OCI-LY7 (cell line): ENCODE measurements around the gene DNER. TPM values are rescaled to one million over a fixed set of nuclear protein-coding genes. Genes with fewer than 3 reads are reported as not detected.

Source experiments
- BruUV-seq: library from RNA; stranded (reverse); fragments of 400-500 nt; replicated peaks from 2 replicates; lab custom pipeline; 2021; lab: Mats Ljungman, UMichigan
- CTCF ChIA-PET: fragments of 300-600 bp; sonication (Branson Sonifier 250); formaldehyde crosslinking; loops from one replicate; lab custom pipeline; 2022; ENCODE audit warnings: antibody characterized with exemption; ENCODE audit not compliant: unreplicated experiment; lab: Charles Lee
- POLR2A ChIA-PET: fragments of 300-600 bp; sonication (Branson Sonifier 250); formaldehyde crosslinking; loops from one replicate; lab custom pipeline; 2022; ENCODE audit warnings: antibody characterized with exemption; lab: Charles Lee
- DNase-seq: peaks from one replicate; pipeline ENCODE4 v3.0.0-alpha.2; 2015; ENCODE audit warnings: low spot score
- H2AFZ ChIP-seq: fragments of 200-600 bp; sonication (generic), shearing (Covaris generic); 2 replicates; pipeline ENCODE4 v1.6.1; 2014; ENCODE audit warnings: mild to moderate bottlenecking, antibody characterized with exemption, low read length, moderate library complexity
- H3K27ac ChIP-seq: fragments of 200-600 bp; sonication (generic); 2 replicates; pipeline ENCODE4 v1.5.1; 2014; ENCODE audit warnings: mixed run types, low read depth, mild to moderate bottlenecking, moderate library complexity, low read length, inconsistent platforms; ENCODE audit not compliant: poor library complexity, severe bottlenecking
- H3K36me3 ChIP-seq: fragments of 200-600 bp; sonication (generic); 2 replicates; pipeline ENCODE4 v1.6.1; 2014; ENCODE audit warnings: mild to moderate bottlenecking, antibody characterized with exemption, low read length, moderate library complexity, mixed read lengths; ENCODE audit not compliant: insufficient read depth
- H3K4me1 ChIP-seq: fragments of 200-600 bp; sonication (generic); 2 replicates; pipeline ENCODE4 v1.5.1; 2014; ENCODE audit warnings: mild to moderate bottlenecking, low read length; ENCODE audit not compliant: insufficient read depth, poor library complexity, severe bottlenecking
- H3K4me2 ChIP-seq: fragments of 200-600 bp; sonication (generic); 2 replicates; pipeline ENCODE4 v1.6.1; 2014; ENCODE audit warnings: mild to moderate bottlenecking, low read length
- H3K4me3 ChIP-seq: fragments of 200-600 bp; sonication (generic); 2 replicates; pipeline ENCODE4 v1.5.1; 2014; ENCODE audit warnings: mild to moderate bottlenecking, low read depth, low read length; ENCODE audit not compliant: poor library complexity, severe bottlenecking
- H3K79me2 ChIP-seq: fragments of 200-600 bp; sonication (generic); 2 replicates; pipeline ENCODE4 v1.6.1; 2016; ENCODE audit warnings: low read depth, mild to moderate bottlenecking, low read length, moderate library complexity, mixed read lengths; ENCODE audit not compliant: insufficient read depth
- H3K9me2 ChIP-seq: fragments of 200-600 bp; sonication (generic); 2 replicates; pipeline ENCODE4 v1.6.1; 2016; ENCODE audit warnings: mild to moderate bottlenecking, low read length, mixed read lengths; ENCODE audit not compliant: insufficient read depth
- H3K9me3 ChIP-seq: fragments of 200-600 bp; sonication (generic); 2 replicates; pipeline ENCODE4 v1.6.1; 2014; ENCODE audit warnings: mild to moderate bottlenecking, mixed run types, low read length, mixed read lengths
- H4K20me1 ChIP-seq: fragments of 200-600 bp; sonication (generic); 2 replicates; pipeline ENCODE4 v1.6.1; 2014; ENCODE audit warnings: mild to moderate bottlenecking, antibody characterized with exemption, low read length, moderate library complexity, mixed read lengths; ENCODE audit not compliant: insufficient read depth
- EZH2phosphoT487 ChIP-seq: fragments of 200-600 bp; sonication (generic); IDR thresholded peaks from 2 replicates; pipeline ENCODE4 v1.6.1; 2018; ENCODE audit warnings: low read depth, borderline replicate concordance, mild to moderate bottlenecking, mixed run types, antibody characterized with exemption, low read length, moderate library complexity, mixed read lengths
- intact Hi-C: fragments of 100-400 bp; cut with micrococcal nuclease; formaldehyde crosslinking; loops from one replicate; pipeline ENCODE4 v1.10.0; 2022; ENCODE audit not compliant: unreplicated experiment
- total RNA-seq, 2 experiments: library from RNA; depleted of rRNA in 1 of 2; stranded (reverse); fragments of >200 nt in 1 of 2; shearing (Covaris generic) in 1 of 2; gene quantifications; 2 replicates each; pipeline ENCODE4 v1.2.3, GENCODE V29; 2014 to 2022
- TF ChIP-seq, protein P1 (sequence below): fragments of 200-600 bp; sonication (generic); conservative IDR thresholded peaks from 2 replicates; pipeline ENCODE4 v1.5.1; 2014; ENCODE audit warnings: mild to moderate bottlenecking, antibody characterized with exemption, low read length, moderate library complexity, mixed read lengths

DNER gene
- total RNA-seq, 2 experiments from 2014 or later = not detected

DNA sequence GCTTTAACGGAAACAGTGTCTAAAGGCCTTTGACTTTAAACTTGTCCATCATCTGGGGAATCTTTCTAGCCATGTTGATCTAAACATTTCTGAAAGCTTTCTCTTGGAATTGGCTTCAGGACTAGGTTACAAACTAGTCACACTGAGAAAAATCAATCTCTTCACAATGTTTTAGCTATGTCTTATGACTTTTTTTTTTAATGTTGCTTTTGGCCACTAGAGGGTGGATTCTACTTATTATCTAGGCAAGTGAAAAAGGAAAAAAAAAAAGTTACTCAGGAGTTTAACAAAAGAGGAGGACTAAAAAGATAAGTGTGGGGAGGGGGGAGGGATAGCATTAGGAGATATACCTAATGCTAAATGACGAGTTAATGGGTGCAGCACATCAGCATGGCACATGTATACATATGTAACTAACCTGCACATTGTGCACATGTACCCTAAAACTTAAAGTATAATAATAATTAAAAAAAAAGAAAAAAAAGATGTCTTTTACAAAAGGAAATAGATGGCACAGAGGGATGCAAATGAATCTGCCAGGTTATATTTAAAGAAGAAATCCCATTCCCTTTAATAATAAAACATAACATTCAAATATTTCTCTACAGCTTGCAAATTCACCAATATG lies 282.9 kb downstream of the DNER start:
- no peaks in the 10 kb centered on the region for H4K20me1 ChIP-seq
- POLR2A ChIA-PET = interaction anchor here (0.6 kb wide), 1 partner anchor 27 kb away, joined by 3 read pairs; no protein-coding TSS in a partner anchor
- no peak overlapping the region for H2AFZ ChIP-seq
- no peaks in the 10 kb centered on the region for H3K79me2 ChIP-seq
- no peak for TF ChIP-seq EZH2phosphoT487
- TF ChIP-seq, protein P1, sequence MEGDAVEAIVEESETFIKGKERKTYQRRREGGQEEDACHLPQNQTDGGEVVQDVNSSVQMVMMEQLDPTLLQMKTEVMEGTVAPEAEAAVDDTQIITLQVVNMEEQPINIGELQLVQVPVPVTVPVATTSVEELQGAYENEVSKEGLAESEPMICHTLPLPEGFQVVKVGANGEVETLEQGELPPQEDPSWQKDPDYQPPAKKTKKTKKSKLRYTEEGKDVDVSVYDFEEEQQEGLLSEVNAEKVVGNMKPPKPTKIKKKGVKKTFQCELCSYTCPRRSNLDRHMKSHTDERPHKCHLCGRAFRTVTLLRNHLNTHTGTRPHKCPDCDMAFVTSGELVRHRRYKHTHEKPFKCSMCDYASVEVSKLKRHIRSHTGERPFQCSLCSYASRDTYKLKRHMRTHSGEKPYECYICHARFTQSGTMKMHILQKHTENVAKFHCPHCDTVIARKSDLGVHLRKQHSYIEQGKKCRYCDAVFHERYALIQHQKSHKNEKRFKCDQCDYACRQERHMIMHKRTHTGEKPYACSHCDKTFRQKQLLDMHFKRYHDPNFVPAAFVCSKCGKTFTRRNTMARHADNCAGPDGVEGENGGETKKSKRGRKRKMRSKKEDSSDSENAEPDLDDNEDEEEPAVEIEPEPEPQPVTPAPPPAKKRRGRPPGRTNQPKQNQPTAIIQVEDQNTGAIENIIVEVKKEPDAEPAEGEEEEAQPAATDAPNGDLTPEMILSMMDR = peak; percentile 72
- no peaks in the 10 kb centered on the region for H3K9me2 ChIP-seq
- H3K4me1 ChIP-seq = no peaks in the 10 kb centered on the region
- H3K9me3 ChIP-seq = no peaks in the 10 kb centered on the region
- CTCF ChIA-PET = no interaction called here
- H3K4me3 ChIP-seq = no peak overlapping the region
- peak; percentile 8 for DNase-seq
- H3K27ac ChIP-seq = no peak overlapping the region
- no peak overlapping the region for H3K4me2 ChIP-seq
- intact Hi-C loops = loop anchor here (5.0 kb wide), 1 partner anchor 286 kb away; no protein-coding TSS in a partner anchor
- no peaks in the 10 kb centered on the region for H3K36me3 ChIP-seq
- no TSS peak for BruUV-seq

DNA sequence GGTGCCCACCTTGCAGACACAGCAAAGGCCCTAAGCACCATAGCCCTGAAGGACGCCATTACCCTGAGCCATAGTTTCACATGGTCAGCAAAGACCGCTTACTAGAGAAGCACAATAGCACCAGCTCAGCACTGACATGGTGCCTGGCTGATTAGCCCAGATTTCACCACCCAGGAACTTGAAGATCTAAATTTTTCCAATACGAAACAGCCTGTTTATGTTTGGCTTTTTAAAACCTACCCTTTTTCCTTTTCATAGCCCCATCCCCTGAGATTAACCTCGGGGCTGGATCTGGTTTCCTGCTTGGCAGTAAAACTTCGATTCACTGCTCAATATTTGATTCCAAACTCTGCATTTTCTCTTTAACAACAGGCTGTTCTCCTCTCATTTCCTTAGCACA lies 284.8 kb downstream of the DNER start:
- Histone ChIP-seq H2AFZ (no peak overlapping the region), H3K4me1 (no peaks in the 10 kb centered on the region), H3K9me2 (no peaks in the 10 kb centered on the region), H4K20me1 (no peaks in the 10 kb centered on the region), H3K27ac (no peak overlapping the region), H3K4me3 (no peak overlapping the region), H3K36me3 (no peaks in the 10 kb centered on the region), H3K79me2 (no peaks in the 10 kb centered on the region), H3K9me3 (no peaks in the 10 kb centered on the region), H3K4me2 (no peak overlapping the region)
- BruUV-seq = no TSS peak
- intact Hi-C loops = no loop called here
- DNase-seq = no peak
- POLR2A ChIA-PET = no interaction called here
- TF ChIP-seq, protein P1 = no peak
- no peak for TF ChIP-seq EZH2phosphoT487
- CTCF ChIA-PET = no interaction called here

DNA sequence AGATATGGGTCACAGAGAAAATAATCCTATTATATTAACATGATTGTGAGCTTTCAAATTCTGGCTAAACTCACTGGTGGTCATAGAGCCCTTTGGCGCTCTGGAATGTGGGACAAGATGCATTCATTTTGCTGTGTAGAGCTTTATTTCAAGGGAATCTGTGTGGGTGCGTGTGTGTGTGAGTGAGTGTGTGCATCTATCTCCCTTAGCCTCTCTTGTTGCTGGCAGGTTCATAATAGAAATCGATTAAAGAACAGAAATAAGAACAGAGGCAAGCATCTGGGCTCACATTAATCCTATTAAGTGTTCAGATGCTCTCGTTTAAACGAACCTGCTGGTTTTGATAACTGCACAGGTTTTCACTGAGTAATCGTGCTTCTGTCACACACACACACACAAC lies 287.9 kb downstream of the DNER start:
- intact Hi-C loops = no loop called here
- H3K4me1 ChIP-seq = no peaks in the 10 kb centered on the region
- no peak for TF ChIP-seq EZH2phosphoT487
- TF ChIP-seq, protein P1 = no peak
- H3K9me3 ChIP-seq = no peaks in the 10 kb centered on the region
- no peak for DNase-seq
- no peak overlapping the region for H2AFZ ChIP-seq
- no peak overlapping the region for H3K4me3 ChIP-seq
- H3K36me3 ChIP-seq = no peaks in the 10 kb centered on the region
- BruUV-seq = no TSS peak
- ChIA-PET CTCF (no interaction called here), POLR2A (interaction anchor here (0.6 to 0.7 kb wide), 3 partner anchors 201 to 254 kb away, joined by 3 to 8 read pairs (median 3); no protein-coding TSS in a partner anchor)
- no peaks in the 10 kb centered on the region for H3K9me2 ChIP-seq
- no peak overlapping the region for H3K27ac ChIP-seq
- no peaks in the 10 kb centered on the region for H4K20me1 ChIP-seq
- H3K4me2 ChIP-seq = no peak overlapping the region
- H3K79me2 ChIP-seq = no peaks in the 10 kb centered on the region
